Memory B cell (primary cell): ENCODE data around the gene TMEM181.
"Not testable (repeated sequence)": the region's sequence is repeated elsewhere in the genome, so short reads cannot be mapped to it uniquely, and the experiment has no call there.

Source experiments
- ATAC-seq: fragments of 150-1000 bp; cut with Tn5 transposase; 2 replicates; pipeline ENCODE4 v1.10.0; 2021; ENCODE audit warnings: low read depth, mild to moderate bottlenecking, moderate library complexity
- DNase-seq, 2 donors: peaks; one replicate each; pipeline ENCODE4 v3.0.0; 2022; ENCODE audit warnings: low spot score in 2 of 2
- H3K27ac Mint-ChIP-seq: one replicate; pipeline ENCODE4 v1.8.0; 2022; ENCODE audit warnings: mild to moderate bottlenecking, moderate library complexity, mixed read lengths
- H3K27me3 Mint-ChIP-seq: one replicate; pipeline ENCODE4 v1.8.0; 2022; ENCODE audit warnings: mixed read lengths
- H3K36me3 Mint-ChIP-seq: one replicate; pipeline ENCODE4 v1.8.0; 2022; ENCODE audit warnings: mild to moderate bottlenecking, mixed read lengths
- H3K4me1 Mint-ChIP-seq: one replicate; pipeline ENCODE4 v1.8.0; 2022; ENCODE audit warnings: mixed read lengths
- H3K4me3 Mint-ChIP-seq: one replicate; pipeline ENCODE4 v1.8.0; 2022; ENCODE audit warnings: mild to moderate bottlenecking, moderate library complexity, mixed read lengths
- H3K9me3 Mint-ChIP-seq: one replicate; pipeline ENCODE4 v1.8.0; 2022; ENCODE audit warnings: mixed read lengths

TMEM181 gene

DNA sequence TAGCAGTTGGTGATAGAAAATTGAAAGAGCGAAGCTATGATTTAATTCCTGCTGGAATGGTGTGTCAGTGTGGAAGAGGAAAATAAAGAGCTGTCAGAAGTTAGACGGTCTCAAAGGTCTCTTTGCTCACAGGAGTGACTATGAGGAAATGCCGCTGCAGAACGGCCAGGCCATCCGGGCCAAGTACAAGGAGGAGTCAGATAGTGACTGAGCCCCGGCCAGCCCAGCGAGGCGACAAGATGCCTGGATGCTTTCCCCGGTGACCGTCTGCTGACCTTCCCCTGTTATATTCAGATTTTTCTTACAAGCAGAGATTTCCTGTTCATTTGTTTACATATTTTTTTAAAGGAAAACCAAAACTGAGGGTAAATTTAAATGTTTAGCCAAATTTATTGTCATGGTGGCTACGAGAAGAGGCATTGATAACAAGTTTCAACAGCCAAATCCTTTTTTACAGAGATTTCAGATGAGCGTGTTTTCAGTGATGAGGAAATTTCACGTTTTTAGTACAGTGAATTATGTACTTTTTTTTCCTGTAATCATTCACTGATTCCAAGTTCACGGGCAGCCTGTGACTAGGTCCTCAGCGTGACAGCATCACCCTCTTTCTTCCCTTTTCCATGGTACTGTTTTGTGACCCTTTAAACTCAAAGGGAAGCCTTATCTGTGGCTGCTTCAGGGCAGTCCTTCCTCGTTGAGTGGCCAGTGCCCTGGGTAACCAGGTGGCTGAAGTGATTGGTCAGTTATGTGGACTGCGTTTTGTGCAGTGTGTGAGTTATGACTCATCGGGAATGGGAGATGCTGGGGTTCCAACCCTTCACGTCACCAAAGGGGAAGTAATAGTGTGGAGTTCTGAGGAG is 72.0 kb downstream of the TMEM181 start:
- Mint-ChIP-seq H3K36me3 (peaks cover 25% of the 10 kb centered on the region), H3K4me1 (peaks cover 6% of the 10 kb centered on the region), H3K27ac (peak overlapping the region; percentile 60), H3K4me3 (no peak overlapping the region), H3K27me3 (no peaks in the 10 kb centered on the region), H3K9me3 (no peaks in the 10 kb centered on the region)
- DNase-seq (no peak), ATAC-seq (no peak)

DNA sequence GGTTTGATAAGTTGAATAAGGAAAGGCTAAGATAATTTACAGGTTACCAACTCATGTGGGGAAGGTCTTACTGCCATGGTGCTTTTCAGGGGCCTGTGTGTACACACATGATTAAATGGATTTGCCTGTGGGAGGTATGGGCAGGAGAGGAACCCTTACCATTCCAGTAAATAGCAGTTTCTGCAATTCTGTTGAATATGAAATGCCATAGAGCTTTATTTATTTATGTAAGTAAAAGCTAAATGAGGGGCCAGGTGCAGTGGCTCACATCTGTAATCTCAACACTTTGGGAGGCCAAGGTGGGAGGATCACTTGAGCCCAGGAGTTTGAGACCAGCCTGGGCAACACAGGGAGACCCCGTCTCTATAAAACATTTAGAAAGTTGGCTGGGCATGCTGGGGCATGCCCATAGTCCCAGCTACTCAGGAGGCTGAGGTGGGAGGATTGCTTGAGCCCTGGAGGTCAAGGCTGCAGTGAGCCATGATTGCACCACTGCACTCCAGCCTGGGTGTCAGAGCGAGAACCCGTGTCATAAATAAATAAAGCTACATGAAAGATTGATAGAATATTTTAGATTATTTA is 72.7 kb downstream of the TMEM181 start:
- DNase-seq, ATAC-seq, H3K9me3 Mint-ChIP-seq, H3K4me1 Mint-ChIP-seq, H3K27me3 Mint-ChIP-seq, H3K4me3 Mint-ChIP-seq: not testable (repeated sequence)
- peak overlapping the region; percentile 60 for H3K27ac Mint-ChIP-seq
- peaks cover 22% of the 10 kb centered on the region for H3K36me3 Mint-ChIP-seq

GRCh38 chr6:158633127-158633526 is 73.2 kb downstream of the TMEM181 start:
- Mint-ChIP-seq H3K27me3 (no peaks in the 10 kb centered on the region), H3K36me3 (peaks cover 22% of the 10 kb centered on the region), H3K9me3 (no peaks in the 10 kb centered on the region), H3K4me1 (peaks cover 4% of the 10 kb centered on the region), H3K27ac (no peak overlapping the region), H3K4me3 (no peak overlapping the region)
- DNase-seq (no peak), ATAC-seq (no peak)

GRCh38 chr6:158634695-158635426 is 75.0 kb downstream of the TMEM181 start:
- Mint-ChIP-seq H3K9me3 (no peaks in the 10 kb centered on the region), H3K36me3 (peaks cover 27% of the 10 kb centered on the region), H3K27me3 (no peaks in the 10 kb centered on the region), H3K4me3 (no peak overlapping the region), H3K27ac (no peak overlapping the region), H3K4me1 (peaks cover 10% of the 10 kb centered on the region)
- ATAC-seq (no peak), DNase-seq (no peak)

DNA sequence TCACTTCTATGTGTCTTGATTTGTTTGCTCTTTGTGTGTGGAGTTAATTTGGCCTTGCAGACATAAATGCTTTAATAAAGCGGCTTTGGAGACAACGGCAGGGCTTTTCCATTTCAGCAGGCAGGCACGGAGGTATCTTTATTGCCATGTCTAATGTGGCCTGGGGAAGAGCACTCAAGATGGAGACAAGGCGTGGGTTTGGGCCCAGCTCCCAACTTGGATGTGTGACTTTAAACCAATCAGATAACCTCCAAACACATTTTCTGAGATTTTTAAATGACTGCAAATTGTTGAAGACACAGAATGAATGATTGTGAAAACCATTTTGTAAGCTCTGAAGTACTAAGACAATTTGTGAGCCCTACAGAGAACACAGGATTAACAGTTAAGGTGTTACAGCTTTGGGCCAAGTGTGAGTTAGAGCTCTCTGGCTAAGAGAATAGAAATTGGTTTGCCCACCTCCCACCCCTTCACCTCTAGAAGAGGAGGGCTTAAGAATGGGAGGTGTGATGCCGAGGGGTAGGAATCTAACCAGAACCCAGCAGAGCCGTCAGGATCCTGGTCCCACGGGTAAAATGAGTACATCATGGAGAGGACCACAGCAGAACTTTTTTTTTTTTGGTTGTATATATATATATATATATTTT is 75.7 kb downstream of the TMEM181 start:
- Mint-ChIP-seq H3K9me3 (no peaks in the 10 kb centered on the region), H3K27me3 (no peaks in the 10 kb centered on the region), H3K4me3 (no peak overlapping the region), H3K36me3 (peaks cover 32% of the 10 kb centered on the region), H3K27ac (peak overlapping the region; percentile 55), H3K4me1 (peaks cover 15% of the 10 kb centered on the region)
- no peak for ATAC-seq
- no peak for DNase-seq

DNA sequence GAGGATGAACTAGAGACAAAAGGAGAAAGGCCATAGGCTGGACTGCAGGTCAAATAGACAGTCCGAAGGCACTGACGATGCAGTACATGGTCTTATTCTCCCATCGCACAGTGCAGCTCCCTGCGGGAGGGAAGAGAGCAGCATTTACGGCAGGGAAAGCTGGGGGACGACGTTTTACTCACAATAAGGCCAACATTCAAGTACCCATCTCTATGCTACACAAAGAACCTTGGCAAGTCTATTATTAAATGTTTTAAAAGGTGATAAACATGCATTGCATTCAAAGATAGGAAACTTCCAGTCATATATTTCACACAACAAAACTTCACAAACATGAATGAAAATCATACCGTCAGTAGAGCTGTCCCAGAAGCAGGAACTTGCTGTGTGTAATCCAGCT is 76.9 kb downstream of the TMEM181 start:
- DNase-seq: no peak
- Mint-ChIP-seq H3K9me3 (no peaks in the 10 kb centered on the region), H3K36me3 (peaks cover 29% of the 10 kb centered on the region), H3K27me3 (no peaks in the 10 kb centered on the region), H3K4me3 (no peak overlapping the region), H3K4me1 (peaks cover 18% of the 10 kb centered on the region), H3K27ac (no peak overlapping the region)
- ATAC-seq: no peak

GRCh38 chr6:158638324-158638854 is 78.5 kb downstream of the TMEM181 start:
- peaks cover 26% of the 10 kb centered on the region for H3K4me1 Mint-ChIP-seq
- ATAC-seq (no peak), DNase-seq (no peak)
- peaks cover 23% of the 10 kb centered on the region for H3K36me3 Mint-ChIP-seq
- no peak overlapping the region for H3K4me3 Mint-ChIP-seq
- no peaks in the 10 kb centered on the region for H3K27me3 Mint-ChIP-seq
- peak overlapping the region; percentile 64 for H3K27ac Mint-ChIP-seq
- H3K9me3 Mint-ChIP-seq: no peaks in the 10 kb centered on the region

GRCh38 chr6:158639056-158639455 is 79.2 kb downstream of the TMEM181 start:
- Mint-ChIP-seq H3K4me3 (no peak overlapping the region), H3K36me3 (peaks cover 23% of the 10 kb centered on the region), H3K9me3 (no peaks in the 10 kb centered on the region), H3K27ac (peak overlapping the region; percentile 64), H3K27me3 (no peaks in the 10 kb centered on the region), H3K4me1 (peaks cover 28% of the 10 kb centered on the region)
- DNase-seq (no peak), ATAC-seq (no peak)

- H3K4me1 Mint-ChIP-seq: peaks cover 32% of the 10 kb centered on the region
- no peaks in the 10 kb centered on the region for H3K9me3 Mint-ChIP-seq
- no peak for ATAC-seq
- peaks cover 23% of the 10 kb centered on the region for H3K36me3 Mint-ChIP-seq
- no peak for DNase-seq
- H3K27me3 Mint-ChIP-seq: no peaks in the 10 kb centered on the region
- H3K27ac Mint-ChIP-seq: peak overlapping the region; percentile 61
- H3K4me3 Mint-ChIP-seq: no peak overlapping the region
Measured at GRCh38 chr6:158640519-158640918, 80.6 kb downstream of the TMEM181 start.

- H3K36me3 Mint-ChIP-seq: peaks cover 14% of the 10 kb centered on the region
- no peak overlapping the region for H3K27ac Mint-ChIP-seq
Measured at GRCh38 chr6:158642097-158642601, 82.3 kb downstream of the TMEM181 start.

GRCh38 chr6:158643836-158644230 is 83.9 kb downstream of the TMEM181 start:
- Mint-ChIP-seq H3K4me3 (peak overlapping the region; percentile 97), H3K9me3 (no peaks in the 10 kb centered on the region), H3K27ac (peak overlapping the region; percentile 96), H3K36me3 (peaks cover 9% of the 10 kb centered on the region), H3K4me1 (peaks cover 33% of the 10 kb centered on the region), H3K27me3 (no peaks in the 10 kb centered on the region)
- ATAC-seq (peak; percentile 1), DNase-seq (no peak)

More at GRCh38 chr6:158642097-158642601, 82.3 kb downstream of the TMEM181 start:
- Mint-ChIP-seq H3K27me3 (no peaks in the 10 kb centered on the region), H3K4me3 (no peak overlapping the region), H3K9me3 (no peaks in the 10 kb centered on the region), H3K4me1 (peaks cover 36% of the 10 kb centered on the region)
- ATAC-seq (no peak), DNase-seq (no peak)

GRCh38 chr6:158644231-158645063 is 84.6 kb downstream of the TMEM181 start, which contains the start of gene DYNLT1:
DYNLT1 (minus strand) TSS chr6:158644743; CDS start chr6:158644708, 35 bp downstream.
- H3K27ac Mint-ChIP-seq: peak within 1 kb of the TSS; percentile 97
- ATAC-seq: peak; percentile 68
- peak within 1 kb of the TSS; percentile 98 for H3K4me3 Mint-ChIP-seq
- DNase-seq: peak; percentile 90 to 93
- H3K4me1 Mint-ChIP-seq: peaks cover 36% of the 10 kb centered on the region
- H3K9me3 Mint-ChIP-seq: no peaks in the 10 kb centered on the region
- H3K36me3 Mint-ChIP-seq: peaks cover 8% of the 10 kb centered on the region
- no peaks in the 10 kb centered on the region for H3K27me3 Mint-ChIP-seq
